GM18507 (cell line): ENCODE results near the gene ZBTB16.

Experiments
- DNase-seq: peaks from one replicate; pipeline ENCODE4 v3.0.0; 2011; ENCODE audit warnings: low read depth; ENCODE audit not compliant: insufficient read length; ENCODE audit errors: extremely low spot score
- FAIRE-seq: peaks from 2 replicates; lab custom pipeline; 2011; peaks lifted over from hg19 to GRCh38; lab: Jason Lieb, UNC

Gene ZBTB16

DNA sequence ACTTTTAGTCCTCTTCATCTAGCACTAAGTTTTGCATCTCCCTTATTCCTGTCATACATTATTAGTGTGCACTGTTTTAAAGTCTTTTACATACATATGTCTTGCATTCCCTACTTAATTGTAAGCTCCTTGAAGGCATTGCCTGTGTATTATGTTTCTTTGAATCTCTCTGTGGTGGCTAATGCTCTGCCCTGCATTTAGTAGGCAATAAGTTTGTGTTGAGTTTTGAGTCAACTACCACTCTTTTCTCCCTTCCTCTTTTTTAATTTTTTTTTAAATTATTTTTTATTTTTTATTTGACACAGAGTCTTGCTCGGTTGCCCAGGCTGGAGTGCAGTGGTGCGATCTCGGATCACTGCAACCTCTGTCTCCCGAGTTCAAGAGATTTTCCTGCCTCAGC is 78.9 kb downstream of the ZBTB16 start:
- DNase-seq (no peak), FAIRE-seq (no peak)

DNA sequence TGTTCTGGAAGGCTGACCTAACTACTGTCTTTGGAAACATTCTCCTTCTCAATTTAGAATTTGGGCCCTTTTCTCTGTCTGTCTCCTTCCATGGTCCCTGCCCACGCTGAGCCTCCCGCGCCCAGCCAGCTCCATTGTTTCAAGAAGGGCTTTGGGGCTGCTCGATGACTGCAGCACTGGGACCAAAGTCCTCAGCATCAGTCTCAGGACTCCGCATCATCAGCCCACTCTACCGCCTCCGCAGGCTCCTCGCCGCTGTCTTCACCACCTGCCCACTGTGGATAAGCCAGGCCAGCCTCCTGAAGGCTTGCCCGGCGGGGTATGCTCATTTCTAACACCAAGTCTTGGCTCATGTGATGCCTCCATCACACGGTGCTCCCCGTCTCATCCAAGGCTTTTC is 81.3 kb downstream of the ZBTB16 start:
- FAIRE-seq = no peak

DNA sequence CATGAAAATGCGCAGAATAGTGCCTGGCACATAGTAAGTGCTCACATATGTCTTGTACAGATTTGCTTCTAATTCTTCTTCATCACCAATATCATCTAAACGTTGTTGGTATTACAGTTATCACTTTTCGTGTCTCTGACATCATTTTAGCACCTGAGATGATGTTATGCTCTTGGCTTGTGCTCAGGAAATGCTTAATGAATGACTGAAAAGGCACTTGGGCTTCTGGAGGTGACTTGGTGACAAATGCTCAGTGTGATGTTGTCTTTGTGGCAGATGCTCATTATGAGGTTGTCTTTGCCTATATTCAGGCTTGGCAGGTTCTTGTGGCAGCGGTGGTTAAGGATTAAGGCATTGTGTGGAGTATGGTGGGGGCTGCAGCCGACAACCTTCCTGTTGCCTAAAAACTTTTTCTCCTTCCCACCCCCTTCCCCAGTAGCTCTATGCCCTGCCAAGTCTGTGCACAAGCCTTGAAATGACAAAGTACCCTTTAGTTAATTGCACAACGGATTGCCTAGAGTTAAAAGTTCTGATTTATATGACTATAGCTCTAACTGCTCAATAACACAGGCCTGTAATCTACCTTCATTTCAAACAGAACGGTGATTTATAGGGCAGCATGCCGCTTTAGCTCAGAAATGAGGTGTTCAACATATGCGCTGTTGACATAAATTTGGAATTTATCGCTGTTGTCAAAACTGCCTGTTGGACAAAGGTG is 82.5 kb downstream of the ZBTB16 start:
- DNase-seq (no peak), FAIRE-seq (no peak)

More for the DNA sequence above, 81.3 kb downstream of the ZBTB16 start:
- DNase-seq = no peak

DNA sequence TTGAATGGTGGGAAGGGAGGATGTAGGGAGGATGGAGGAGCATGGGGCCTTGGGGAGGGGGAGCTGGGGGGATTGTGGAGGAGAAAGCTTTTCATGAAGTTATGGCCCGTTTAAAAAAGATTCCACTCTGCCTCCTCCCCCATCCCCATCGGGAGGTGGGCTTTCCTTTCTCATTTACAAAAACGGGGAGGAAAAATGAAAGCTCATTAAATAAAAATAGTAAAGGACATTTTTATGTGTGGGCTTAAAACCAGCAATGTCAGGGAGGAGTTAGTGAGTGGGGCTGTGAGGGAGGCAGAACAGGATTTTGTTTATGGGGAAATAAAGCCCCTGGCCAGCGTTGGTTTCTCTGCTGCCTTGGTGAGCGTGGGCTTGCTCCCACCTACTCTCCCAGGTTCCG is 83.2 kb downstream of the ZBTB16 start:
- DNase-seq (no peak), FAIRE-seq (no peak)

DNA sequence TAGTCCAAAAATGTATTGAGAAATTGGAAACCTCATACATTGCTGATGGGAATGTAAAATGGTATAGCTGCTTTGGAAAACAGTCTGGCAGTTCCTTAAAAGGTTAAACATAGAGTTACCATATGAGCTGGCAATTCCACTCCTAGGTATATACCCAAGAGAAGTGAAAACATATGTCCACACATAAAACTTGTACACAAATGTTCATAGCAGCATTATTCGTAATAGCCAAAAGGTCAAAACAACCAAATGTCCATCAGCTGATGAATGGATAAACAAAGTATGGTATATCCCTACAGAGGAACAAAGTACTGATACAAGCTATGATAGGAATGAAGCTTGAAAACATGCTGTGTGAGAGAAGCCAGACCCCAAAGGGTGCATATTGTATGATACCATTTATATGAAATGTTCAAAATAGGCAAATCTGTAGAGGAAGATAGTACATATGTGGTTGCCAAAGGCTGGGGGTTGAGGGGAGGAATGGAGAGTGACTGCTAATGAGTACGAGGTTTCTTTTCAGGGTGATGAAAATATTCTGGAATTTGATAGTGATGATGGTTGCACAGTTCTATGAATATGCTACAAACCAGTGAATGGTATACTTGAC is 85.8 kb downstream of the ZBTB16 start:
- FAIRE-seq (no peak), DNase-seq (no peak)

DNA sequence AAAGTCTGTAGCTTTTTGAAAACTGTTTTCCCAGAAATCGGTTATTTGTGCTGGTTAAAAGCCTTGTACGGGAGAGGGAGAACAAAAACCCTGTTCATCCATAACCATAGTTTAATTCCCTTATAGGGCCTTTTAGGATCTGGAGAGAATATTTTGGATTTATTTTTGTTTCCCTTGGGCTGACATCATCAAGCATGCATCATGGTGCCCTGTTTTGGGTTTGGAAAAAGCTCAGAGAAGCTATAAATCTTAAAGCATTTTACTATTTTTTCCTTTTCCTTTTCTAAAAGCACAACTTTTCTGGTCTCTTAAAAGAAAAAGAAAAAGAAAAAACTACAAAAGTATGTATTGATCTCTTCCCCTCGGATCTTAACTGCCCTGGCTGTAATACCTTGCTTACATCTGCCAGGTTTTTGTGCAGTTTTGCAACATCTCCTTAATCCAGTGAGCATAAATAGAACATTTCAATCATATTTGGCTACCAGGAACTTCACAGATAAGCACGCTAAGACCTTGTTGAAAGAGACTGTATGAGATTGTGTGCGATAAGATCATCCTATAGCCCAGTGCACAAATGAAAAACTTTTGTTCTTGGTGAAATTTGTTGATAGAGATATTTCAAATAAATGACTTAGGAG is 88.0 kb downstream of the ZBTB16 start:
- DNase-seq (no peak), FAIRE-seq (no peak)

DNA sequence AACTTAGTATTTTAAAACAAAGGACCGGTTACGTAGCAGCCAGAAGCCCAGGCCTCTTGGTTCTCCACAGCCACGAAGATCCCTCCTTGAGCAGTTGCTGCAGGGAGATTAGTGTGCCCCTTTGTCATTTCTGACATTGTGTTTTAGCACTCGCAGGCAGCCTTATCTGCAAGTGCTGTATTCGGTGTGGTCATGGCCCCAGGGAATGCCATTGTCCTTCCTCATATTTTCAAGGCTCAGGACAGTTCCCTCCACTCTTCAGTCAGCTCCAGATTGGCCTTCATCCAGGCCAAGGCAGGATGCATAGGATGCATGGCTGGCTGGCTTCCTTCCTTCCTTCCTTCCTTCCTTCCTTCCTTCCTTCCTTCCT is 88.5 kb downstream of the ZBTB16 start:
- no peak for FAIRE-seq
- no peak for DNase-seq

DNA sequence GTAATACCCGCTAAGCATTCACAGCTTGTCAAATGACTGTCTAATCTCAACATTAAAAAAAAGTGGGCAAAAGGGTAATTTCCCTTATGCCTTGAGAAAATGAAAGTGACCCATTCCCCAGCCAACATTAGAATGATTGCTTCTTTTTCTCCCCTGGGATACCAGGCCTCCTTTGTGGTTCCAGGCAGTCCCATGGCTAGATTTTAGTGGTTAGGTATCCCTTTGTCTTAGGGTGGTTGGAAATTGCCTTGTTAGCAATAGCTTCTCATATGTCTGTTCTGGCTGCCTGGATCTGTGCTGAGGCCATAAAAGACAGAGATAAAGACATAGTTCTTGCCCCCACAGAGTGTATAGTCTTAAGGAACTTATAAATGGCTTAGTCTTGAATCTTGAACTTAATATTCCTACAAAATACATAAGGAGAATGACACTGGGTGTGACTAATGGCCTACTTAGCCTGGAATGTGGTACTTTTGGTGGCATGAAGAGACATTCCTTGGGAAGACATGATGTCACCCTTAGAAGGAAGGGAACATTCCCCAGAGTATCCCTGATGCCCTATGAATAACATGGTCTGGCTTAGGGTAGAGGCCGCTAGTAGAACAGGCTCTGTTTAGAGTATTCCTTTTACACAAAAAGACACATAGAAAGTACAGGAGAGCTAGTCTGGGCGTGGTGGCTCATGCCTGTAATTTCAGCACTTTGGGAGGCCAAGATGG is 90.3 kb downstream of the ZBTB16 start:
- DNase-seq (no peak), FAIRE-seq (no peak)

DNA sequence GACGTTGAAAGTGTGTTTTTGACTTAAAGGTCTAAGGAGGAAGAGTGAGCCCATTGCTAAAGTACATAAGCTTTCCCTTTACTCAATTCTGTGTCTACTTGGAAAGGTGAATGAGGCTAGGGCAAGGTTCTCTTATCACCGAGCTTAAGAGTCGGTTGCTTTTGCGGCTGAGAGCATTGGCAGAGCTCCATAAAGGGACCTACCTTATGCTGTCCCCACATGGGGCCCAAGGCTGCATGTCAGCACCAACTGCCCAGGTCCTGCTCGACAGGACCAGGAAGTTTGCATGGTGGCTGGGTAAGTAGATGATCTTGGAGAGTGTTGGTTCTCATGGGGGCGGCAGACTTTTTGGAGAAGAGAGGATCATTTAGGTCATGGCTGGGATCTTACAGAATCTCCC is 91.2 kb downstream of the ZBTB16 start:
- no peak for DNase-seq
- FAIRE-seq = no peak

DNA sequence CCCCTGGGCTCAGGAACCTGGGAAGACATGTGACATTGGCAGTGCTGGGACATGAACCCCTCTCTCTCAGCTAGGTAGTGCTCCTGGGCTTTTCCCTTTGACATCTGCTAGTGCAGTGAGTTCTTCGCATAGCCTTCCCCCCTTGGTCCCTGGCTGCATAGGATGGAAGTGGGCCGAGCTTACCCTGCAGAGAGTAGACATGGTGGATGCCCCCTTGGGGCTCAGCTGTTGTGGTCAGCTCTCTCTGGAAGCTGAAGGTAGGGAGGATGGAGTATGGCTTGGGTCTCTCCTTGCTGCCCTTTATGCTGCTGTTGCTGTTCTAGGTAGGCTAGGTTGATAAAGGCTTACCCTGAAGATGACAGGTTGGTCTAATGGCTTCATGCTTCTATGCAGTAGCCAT is 92.1 kb downstream of the ZBTB16 start:
- DNase-seq (no peak), FAIRE-seq (no peak)

DNA sequence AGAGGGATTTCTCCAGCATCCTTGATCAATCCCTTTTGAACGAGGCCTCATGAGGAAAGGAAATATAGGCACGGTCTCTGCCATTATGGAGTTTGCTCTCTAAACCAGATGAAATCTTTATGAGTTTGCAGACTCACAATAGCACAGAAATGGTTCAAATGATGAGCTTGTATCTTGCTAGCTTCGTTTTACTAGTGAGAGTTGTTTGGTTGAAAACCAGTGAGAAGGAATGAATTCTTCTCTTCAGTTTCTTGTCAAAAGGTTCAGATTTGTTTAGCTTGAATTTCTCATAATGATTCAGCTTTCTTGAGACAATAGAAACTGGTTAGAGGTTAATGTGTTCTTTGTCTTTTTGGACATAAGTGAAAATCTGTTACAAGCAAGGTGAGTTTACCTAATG is 92.7 kb downstream of the ZBTB16 start:
- DNase-seq = no peak
- no peak for FAIRE-seq

DNA sequence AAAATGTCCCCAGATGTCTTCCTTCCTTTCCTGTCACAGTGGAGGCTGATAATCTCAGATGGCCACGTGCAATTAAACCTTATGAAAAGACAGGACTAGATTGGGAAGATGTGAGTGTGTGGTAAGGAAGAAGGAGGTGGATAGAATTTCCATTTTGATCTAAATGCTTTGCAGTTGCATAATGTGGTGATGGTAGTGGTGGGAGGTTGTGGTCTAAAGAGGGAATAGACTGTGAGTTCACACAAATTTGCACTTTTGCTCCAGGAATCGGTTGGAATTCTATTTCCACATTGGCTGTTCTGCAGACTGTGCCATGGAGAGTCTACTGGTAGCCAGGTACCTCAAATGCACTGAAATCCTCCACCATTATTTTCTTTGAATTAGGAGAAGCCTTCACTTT is 93.3 kb downstream of the ZBTB16 start:
- no peak for FAIRE-seq

DNA sequence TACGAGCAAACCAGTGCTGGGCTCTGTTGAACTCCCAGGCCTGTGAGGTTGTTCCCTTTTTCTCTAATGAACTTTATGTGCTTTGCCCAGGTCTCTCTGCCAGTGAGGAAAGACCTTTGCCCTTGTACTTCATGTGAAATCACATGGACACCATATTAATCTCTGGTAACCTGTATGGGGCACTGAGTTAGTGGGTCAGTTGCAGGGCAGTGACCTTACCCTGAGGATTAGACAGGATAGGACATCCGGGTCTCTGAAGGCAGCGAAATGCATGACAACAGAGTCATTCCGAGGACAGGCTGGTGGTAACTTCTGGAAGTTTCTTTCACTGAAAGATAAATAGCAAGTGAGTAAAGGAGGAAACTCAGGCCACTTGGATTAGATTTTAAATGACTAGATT is 93.7 kb downstream of the ZBTB16 start:
- FAIRE-seq (no peak), DNase-seq (no peak)

More for the DNA sequence above, 93.3 kb downstream of the ZBTB16 start:
- no peak for DNase-seq

DNA sequence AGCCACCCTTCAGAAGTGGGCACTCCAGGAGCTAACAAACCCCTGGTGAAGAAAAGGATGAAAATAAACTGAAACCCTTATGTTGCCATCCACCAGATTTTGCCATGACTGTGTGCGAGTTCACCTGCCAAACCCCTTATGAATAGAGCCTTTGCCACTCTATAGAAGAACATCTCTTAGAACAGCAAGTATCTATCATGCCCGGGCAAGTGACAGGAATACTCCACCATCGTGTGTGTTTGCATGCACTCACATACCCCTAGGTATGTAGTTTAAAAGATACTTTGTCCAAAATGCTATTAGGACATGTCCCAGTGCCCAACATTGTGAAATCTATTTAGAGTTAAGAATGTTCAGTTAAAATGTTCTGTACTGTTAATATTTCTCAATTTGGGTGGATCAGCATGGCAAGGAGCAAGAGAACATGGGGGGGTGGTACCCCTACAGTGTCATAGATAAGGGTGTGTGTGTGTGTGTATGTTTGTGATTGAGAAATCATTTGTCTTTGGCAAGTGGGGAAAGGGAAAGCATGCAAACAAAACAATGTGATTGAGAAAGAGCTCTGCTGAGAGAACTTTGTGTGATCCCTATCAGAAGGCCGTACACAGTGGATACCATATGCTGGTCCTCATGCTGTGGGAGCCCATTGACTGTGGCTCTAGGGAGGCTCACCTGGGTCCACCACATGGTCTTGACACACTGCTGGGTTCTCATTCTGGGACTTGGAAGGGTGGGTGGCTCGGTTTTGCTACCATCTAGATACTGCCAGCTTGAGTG is 94.9 kb downstream of the ZBTB16 start:
- DNase-seq = no peak
- no peak for FAIRE-seq

DNA sequence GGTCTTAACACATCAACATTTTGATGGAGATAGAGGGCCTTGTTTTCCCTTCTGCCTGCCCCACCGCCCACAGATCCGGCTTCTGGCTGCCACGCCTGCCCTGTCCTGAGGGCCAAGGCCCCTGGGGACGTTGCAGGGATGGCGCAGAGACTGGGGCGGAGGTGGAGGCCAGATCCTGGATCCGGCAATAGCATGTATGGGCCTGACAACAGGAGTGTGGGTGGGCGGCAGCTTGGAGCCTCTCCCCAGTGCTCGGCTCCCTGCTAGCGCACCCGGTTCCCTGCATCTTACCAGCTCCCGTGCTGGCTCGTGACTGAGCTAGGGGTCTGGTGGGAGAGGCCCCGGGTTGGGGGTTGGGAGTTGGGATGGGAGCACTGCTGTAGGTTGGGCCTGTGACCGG is 95.6 kb downstream of the ZBTB16 start:
- DNase-seq = no peak
- FAIRE-seq = no peak

DNA sequence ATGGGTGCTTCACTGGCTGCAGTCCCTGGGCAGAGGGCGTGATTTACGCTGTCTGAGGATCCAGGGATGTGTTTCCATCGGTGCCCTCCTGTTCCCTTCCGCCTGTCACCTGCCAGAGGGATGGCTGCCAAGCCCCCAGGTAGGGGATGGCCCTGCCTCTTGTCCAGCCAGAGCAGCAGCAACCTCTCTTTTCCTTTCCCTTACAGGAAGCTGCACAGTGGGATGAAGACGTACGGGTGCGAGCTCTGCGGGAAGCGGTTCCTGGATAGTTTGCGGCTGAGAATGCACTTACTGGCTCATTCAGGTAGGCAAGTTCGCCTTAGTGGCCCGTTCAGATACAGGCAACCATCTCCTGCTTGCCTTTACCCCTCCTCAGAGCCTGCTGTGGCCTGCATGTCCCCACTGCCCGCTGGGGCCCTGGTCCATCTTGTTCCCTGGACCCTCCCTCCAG is 96.6 kb downstream of the ZBTB16 start:
- no peak for FAIRE-seq
- no peak for DNase-seq

DNA sequence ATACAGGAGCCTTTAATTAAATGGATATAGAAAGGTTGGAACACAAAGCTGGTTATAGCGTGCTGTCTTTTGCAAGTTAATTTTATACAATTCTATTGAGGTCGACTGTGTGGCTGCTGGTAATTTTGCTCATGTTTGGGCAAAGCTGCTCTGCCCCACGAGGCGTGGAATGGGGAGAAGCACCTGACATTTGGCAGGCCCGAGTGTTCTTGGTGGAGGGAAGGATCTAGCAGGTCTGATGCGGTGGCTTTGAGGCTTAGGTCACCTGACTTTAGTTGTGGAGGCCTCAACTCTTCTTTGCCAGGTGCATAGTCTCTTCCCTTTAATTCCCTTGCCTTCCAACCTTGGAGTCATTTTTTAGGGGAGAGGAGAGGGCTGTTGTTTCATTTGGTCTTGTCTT is 97.3 kb downstream of the ZBTB16 start:
- FAIRE-seq (no peak), DNase-seq (no peak)

DNA sequence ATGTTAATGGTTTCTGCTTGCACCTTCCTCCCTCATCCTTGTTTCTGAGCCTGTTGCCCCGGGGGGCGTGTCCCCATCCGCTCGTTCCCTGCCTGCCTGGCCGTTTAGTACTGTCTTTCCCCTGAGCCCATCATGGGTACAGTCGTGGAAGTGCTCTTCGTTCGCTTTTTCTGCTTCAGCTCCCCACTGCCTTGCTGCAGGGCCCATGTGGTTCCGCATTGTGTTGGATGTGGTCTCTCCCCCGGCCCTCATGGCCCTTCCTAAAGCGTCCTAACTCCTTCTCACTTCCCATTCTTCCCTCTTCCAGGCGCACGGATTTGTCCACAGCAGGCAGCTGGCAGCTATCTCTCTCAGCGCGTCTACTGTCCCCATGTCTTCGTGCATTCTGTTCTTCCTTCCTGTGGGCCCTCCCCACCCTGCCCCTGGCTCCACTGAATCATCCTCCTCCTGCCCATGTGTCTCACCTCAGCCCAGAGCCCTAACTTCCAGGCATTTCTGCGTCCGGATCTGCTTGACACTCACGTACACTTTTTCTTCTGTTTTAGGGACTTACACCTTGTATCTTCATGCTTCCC is 98.1 kb downstream of the ZBTB16 start:
- no peak for DNase-seq
- no peak for FAIRE-seq

DNA sequence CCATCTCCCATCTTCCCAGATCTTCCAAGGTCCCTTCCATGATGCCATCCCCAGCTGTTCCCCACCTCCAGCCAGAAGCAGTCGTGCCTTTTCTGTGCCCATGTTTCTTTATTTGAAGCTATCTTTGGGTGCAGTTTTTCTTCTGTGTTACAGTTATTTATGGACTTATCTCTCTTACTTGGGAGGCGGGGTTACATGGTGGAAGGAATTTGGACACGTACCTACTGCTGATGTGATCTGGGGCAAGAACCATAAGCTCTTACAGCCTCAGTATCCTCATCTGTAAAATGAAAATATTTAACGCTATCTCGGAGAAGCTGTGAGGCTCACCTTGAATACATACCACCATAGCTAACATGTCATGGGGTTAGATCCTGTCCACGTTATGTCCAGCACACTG is 98.9 kb downstream of the ZBTB16 start:
- FAIRE-seq = no peak
- no peak for DNase-seq
